GM21515 (cell line): ENCODE data around the gene COQ9.
"Not testable (repeated sequence)": the region's sequence is repeated elsewhere in the genome, so short reads cannot be mapped to it uniquely, and the experiment has no call there.

Experiments
- ATAC-seq: cut with Tn5 transposase; IDR thresholded peaks from one replicate; pipeline ENCODE4 v1.9.1; 2021; ENCODE audit not compliant: unreplicated experiment

The COQ9 gene, protein sequence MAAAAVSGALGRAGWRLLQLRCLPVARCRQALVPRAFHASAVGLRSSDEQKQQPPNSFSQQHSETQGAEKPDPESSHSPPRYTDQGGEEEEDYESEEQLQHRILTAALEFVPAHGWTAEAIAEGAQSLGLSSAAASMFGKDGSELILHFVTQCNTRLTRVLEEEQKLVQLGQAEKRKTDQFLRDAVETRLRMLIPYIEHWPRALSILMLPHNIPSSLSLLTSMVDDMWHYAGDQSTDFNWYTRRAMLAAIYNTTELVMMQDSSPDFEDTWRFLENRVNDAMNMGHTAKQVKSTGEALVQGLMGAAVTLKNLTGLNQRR

DNA sequence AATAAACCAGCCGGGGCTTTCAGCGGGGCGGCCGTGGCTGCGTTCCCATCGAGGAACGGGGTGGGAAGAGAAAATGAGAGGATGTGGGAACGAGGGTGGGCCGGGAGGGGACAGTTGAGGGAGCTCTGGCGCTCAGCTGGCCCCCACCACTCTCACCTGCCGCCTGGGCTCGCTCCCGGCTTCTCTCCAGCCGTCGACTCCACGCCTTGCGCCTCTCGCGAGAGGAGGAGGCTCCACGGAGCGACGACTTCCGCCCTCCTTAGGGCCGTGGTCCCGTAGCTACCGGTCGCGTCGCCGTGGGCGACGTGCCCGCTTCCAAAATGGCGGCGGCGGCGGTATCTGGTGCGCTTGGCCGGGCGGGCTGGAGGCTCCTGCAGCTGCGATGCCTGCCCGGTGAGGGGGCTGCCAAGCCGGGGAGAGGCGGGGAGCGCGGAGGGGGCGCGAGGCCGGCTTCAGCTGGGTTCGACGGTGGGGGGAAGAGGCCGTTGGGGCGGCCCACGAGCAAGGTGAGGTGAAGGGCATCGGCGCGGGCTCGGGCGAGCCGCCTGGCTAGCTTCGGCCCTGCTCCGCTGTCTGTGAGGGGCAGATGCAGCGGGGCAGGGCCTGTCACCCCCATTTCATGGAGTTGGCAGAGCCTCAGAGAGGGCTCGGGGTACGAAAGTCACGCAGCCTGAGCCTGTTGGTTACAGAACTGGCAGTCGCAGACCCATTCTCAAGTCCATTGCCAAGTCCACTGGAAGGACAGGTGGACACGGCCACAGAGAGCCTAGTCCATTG, at the start of gene COQ9, which contains the start of gene CIAPIN1:
Gene COQ9, plus strand, starts transcription at position 294 of the 777 bp plus-strand sequence. Its CDS starts 27 bp downstream, at position 321.
Gene CIAPIN1, minus strand, starts transcription at position 200 of the 777 bp plus-strand sequence. CDS start 6,457 bp downstream, outside the sequence.
- ATAC-seq = peak; percentile 98

DNA sequence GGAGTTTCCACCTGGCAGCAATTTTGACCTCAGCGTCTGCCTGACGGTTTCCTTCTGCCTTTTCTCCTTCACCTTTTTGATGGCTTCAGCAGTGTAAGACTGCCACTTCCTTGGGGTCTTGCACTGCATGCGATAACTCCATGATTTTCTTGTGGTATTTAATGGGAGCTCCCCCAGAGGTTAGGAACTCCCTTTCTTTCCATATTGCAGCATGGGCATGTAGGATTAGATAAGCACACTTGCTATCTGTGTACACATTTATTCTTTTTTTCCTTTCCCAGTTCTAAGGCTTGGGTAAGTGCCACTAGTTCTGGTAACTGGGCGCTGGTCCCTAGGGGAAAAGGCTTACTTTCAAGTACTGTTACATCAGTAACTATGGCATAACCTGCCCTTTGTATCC, 49.8 kb upstream of the COQ9 start:
- ATAC-seq = not testable (repeated sequence)

DNA sequence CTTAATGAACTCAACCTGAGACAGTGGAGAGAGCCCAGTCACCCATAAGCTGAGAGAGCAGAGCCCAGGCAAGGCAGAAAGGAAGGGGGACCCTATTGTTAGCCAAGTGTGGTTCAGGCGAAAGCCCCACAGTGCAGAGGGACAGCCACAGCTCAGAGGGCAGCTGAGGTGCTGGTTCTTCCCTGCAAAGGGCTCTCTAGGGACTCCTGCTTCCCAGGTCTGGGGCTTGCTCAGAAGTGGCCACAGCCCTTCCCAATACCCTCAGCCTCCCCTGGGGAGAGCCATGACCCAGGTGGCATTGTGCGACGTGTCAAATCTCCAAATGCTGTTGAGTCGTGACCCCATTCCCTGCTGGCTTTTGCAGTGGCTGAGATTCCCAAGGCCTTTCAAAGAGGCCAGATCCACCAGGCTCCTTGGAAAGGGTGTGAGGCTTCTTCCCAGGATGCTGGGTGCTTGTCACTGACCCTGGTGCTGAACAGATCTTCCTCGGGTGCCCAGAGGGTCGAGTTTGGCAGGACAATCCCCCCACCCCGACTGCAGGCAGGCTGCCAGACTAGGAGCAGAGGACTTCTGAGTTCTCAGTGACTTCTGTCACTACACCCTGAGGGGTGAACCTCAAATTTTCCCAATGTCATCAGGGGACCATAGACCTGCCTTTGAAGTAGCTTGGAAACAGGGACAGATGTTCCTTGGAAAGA, 45.2 kb upstream of the COQ9 start:
- ATAC-seq = no peak

DNA sequence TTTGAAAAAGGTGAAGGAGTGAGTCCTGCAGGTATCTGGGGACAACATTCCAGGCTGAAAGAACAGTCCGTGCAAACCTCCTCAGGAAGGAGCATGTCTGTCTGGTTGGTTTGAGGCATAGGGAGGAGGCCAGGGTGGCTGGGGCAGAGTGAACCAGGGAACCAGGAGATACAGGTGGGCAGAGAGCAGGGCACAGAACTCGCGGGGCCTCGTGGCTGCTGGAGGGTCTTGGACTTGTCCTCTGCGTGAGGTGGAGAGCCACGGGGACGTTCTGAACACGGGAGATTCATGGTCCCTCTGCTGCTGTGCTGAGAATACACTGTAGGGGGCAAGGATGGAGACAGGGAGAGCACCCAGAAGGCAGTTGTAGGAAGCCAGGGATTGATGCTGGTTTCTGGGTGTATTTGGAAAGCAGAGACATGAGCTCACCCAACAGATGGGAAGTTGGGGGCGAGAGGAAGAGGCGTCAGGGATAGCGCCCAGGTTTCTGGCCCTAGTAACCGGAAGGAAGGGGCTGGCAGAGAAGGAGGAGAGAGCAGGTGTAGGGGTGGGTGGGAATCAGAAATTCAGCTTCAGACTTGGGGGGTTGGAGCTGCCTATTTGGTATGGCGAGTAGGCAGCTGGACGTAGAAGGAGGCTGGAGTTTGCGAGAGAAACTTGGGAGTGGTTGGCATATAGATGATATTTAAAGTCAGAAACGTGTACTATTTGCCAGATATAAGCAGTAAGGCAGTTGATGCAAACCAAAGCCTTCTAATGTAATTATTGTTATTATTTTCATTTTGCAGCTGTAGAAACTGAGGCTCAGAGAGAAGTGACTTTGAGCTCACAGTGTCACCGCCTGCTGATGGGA, 43.1 kb upstream of the COQ9 start, which contains the start of gene CCL17:
Gene CCL17, plus strand, starts transcription at position 803 of the 853 bp plus-strand sequence. CDS start 9,166 bp downstream, outside the sequence.
- ATAC-seq = no peak

DNA sequence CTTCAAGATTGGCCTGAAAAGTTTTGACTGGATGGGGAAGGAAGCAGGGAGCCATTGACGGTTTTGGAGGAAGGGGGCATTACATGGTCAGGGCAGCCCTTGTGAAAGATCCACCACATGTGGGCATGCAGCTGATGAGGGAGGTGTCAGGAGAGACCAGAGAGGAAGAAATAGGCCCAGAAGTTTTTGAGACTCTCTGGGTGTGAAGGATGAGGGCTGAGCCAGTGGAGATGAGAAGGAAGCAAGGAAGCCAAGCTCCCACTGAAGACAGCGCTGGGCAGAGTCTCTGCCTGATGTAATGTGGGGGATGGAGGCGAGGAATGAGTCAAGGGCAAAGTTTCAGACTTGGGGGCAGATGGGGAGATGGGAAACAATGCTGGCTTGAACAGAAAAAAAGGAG, 42.2 kb upstream of the COQ9 start:
- ATAC-seq = no peak

DNA sequence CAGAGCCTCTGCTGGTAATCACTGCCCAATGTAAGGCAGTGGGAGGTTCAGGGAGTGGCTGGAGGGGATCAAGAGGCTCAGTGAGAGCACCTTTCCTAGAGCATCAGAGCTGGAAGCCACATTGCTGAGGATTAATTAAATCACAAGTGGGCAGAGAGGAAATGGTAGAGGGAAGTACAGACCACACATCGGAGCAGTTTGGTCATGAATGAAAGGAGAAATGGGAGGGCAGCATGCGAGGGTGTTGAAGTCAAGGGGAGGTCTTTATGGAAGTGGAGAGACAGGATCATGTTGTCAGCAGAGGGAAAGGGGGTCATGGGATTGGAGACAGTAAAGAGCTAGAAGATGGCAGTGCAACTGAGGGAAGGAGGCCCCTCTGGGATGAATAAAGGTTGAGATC, 40.4 kb upstream of the COQ9 start:
- ATAC-seq = no peak

DNA sequence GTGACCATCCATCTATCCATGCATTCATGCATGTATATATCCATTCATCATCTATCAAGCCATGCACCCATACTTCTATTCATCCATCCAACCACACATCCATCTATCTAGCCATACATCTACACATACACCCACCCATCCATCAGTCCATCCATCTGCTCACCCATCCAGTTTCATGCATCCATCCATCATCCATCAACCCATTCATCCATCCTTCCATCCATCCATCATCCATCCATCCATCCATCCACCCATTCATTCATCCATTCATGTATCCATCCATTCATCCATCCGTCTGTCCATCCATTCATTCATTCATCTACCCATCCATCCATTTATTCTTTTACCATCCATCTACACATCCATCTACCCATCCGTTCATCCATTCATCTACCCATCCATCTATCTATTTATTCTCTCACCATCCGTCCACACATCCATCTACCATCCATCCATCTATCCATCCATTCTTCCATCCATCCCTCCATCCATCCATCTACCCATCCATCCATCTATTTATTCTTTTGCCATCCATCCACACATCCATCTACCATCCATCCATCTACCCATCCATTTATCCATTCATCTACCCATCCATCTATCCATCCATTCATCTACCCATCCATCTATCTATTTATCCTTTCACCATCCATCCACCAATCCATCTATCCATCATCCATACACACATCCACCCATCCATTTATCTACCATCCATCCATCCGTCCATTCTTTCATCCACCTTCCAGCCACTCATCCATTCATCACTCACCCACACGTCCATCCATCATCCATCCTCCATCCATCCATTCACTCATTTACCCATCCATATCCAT, 39.5 kb upstream of the COQ9 start:
- no peak for ATAC-seq

DNA sequence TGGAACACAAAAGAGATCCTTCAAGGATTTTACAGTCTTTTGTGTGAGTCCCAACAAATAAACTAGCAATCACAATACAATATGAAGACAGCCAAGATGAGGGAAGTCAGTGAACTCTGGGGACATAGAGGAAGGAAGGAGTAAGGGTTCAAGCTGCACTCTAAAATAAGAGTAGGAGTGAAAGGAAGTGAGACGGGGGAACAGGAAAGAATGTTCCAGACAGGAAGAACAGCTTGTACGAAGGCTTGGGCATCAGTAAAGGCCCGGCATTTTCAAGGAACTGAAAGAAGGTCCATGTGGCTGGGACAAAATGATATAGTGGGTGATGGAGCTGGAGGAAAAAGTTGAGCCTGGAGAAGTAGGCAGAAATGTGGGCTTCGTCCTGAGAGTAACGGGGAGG, 38.2 kb upstream of the COQ9 start:
- no peak for ATAC-seq

DNA sequence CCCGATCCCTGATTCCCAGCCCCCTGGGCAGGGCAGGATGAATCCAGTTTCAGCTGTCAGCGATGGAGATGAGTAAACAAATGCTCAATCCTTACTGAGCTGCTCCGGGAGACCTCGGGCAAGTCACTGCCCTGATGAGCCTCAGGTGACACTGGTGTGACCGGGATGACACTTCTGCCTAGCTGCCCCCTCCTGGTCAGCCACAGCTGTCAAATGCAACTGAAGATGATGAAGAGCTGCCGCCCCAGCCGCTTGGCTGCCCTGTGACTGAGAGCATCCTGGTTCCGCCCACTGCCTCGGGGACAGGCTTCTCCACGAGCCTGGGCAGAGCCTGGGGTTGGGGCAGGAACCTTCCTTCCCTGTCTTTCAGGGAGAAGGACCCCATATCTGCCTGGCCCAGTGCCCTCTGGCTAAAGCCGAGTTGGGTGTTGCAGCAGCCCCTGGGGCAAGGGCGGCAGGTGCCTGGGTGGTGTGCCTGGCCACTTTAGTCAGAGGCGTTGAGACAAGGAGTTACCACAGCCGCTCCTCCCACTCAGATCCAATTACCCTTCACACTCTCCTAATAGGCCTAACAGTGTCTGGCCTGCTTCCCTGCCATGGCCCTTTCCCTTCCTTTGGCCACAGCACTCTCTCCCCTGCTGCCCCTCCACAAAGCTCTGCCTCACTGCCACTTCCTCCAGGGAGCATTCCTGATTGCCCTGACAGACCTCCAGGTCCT, 37.2 kb upstream of the COQ9 start:
- ATAC-seq = no peak

DNA sequence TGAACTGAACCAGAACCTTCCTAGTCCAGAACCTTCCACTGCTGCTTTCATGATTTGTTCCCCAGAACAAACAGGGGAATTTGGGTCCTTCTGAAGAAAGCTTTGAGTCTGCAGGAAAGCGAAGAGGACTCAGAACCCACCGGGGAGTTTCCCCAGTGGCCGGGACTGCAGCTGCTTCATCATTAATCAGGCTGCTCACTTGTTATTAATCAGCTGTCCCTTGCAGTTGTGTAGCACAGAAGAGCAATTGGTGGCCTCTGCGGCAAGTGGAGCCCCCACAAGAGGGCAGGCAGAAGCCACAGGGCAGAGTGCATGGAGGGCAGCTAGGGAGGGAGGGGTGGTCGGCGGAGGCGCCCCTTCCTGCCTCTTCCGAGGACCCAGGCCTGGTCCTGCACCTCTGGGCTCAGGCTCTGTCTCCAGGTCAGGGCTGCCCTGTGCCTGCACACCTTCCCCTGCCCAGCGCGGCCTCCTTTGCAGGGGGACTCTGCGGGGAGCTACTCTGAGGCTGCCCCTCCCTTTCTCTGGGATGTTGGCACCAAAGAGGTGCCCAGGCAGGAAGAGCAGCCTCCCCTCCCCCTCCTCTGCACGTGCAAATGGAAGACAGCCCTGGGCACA, 35.8 kb upstream of the COQ9 start:
- ATAC-seq = no peak

DNA sequence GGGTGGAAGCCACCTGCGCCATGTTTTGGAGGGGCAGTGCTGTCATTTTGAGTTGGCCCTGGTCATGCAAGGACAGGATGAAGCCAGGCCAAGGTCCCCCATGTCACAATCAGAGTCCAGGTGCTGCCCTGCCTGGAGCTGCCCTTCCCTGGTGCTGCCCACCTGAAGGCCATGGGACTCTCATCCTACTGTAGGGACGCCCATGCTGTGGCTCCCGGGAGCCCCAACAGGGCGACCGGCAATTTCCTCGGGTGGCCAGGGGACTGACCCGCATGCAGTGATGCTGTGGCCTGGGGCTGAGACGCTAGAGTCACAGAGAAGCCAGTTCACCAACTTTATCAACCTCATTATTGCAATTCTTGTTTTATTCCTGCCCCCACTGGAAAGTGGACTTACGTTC, 34.7 kb upstream of the COQ9 start:
- ATAC-seq = no peak

DNA sequence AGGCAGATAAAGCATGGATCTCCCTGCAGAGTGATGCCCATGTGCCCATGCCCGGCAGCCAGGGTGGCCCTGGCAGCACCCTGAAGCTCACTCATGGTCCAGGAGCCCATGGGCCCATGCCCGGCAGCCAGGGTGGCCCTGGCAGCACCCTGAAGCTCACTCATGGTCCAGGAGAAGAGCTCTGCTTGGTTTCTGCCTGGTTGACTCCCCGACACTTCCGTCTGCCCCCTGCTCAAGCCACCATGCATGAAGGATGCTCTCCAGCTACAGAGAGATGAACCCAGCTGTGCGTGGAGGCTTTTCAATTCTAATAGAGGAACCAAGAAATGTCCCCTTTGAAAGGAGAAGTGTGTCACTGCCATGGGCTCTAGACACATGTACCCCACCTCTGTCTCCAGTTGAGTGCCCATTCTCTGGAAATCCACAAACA, 34.0 kb upstream of the COQ9 start:
- ATAC-seq = peak; percentile 67

DNA sequence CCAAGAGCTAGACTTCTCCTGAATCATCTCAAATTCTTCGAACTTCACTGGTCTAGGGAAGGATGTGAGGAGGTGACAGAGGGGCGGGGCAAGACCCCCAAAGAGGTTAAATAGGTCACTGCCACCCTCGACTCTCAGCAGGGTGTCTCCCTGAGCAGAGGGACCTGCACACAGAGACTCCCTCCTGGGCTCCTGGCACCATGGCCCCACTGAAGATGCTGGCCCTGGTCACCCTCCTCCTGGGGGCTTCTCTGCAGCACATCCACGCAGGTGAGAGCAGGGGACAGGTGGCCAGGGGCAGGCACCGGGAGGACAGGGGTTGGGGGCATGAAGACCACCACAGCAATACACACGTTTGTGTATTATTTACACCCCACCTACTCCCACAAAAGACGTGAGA, 33.5 kb upstream of the COQ9 start:
- ATAC-seq = no peak

DNA sequence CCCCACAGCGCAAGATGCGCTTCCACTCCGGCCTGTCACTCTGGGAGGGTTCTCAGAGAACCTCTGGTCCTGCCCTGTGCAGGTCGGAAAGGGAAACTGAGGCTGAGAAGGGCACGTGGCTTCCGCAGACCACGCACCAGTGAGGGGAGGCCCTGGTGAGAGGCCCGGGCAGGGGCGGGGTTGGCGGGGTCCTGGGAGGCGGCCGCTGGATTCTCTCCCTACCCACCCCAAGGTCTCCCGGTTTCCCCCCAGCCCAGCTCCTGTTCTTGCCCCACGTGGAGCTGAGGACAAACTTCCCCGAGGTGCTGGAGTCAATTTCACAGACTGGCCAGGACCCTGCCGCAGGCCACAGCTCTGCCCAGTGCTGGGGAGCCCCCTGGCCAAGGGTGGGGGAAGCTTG, 31.2 kb upstream of the COQ9 start:
- no peak for ATAC-seq

DNA sequence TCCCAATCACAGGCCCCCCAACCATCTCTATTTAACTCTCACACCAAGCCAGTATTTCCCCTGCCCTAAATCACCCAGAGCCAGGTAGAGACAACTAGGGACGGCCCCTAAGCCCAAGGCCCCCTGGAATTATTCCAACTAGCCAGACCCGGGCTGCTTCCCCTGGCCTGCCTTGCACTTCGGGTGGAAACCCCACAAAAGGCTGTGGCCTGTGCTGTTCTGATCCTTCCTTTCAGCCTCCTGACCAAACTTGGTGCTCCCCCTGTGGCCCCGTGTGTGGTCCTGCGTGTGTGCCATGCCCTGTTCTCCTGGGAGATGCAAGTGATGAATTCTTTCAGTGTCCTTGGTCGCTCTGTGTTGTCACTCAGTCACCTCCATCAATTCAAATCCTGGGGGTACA, 27.8 kb upstream of the COQ9 start:
- no peak for ATAC-seq

DNA sequence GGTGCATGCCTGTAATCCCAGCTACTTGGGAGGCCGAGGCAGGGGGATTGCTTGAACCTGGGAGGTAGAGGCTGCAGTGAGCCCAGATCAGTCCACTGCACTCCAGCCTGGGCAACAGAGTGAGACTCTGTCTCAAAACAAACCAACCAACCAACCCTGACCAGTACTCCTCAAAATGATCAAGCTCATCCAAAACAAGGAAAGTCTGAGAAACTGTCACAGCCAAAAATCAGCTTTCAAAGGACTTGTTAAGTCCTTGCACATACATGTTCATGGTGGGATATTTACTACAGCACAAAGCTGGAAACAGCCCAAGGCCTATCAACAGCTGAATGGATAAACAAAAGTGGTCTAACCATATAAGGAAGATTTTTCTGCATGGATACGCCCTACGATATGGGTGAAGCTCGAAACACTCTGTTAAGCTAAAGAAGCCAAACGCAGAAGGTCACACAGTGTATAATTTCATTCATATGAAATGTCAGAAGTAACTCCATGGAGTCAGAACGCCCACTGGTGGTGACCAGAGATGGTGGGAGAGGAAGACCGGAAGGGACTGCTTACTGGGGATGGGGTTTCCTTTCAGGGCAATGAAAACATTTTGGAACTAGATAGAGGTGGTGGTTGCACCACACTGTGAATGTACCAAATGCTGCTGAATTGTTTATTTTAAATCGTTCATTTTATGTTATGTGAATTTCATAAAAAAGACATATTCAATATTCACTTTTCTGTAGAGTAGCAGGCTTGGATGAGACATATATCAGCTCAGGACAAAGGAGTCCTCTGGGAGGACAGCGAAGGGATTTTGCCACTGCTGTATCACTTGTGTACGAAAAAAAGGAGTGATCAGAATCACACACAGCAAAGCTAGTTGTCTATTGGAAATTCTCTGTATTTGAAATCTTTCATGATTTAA, 25.0 kb upstream of the COQ9 start:
- ATAC-seq = no peak

DNA sequence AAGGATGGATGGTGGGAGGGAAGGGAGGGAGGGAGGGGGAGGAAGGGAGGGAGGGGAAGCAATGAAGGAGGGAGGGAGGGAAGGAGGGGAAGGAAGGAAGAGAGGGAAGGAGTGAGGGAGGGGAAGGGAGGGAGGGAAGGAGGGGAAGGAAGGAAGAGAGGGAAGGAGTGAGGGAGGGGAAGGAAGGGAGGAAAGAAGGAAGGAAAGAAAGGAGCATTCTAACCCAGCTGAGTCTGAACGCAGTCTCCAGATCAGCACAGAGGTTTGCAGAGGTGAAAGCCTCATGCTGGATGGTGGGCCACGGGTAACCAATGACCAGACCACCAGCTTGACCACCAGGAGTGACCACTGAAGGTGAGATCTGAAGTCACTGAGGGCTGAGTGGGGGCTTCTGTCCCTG, 24.1 kb upstream of the COQ9 start:
- ATAC-seq = no peak

DNA sequence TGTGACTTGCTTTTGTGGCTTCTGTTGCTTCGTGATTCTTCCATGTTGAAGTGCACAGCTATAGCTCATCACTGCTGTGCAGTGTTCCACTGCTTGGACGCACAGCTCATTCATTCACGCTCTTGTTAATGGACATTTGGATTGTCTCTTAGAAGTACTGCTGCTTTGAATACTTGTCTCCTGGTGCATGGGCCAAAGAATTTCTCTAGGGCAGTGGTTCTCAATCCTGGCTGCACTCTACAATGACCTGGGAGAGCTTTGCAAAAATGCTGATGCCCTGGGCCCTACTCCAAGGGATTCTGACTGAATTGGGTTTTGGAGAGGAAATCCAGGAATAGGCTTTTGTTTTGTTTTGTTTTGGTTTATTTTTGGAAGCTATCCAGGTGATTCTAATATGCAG, 22.7 kb upstream of the COQ9 start:
- no peak for ATAC-seq
